OCI-LY7 (cell line): ENCODE measurements around the gene CAMK2N2.

Source experiments
- CTCF ChIP-seq: fragments of 200-600 bp; sonication (generic); conservative IDR thresholded peaks from 2 replicates; pipeline ENCODE4 v1.5.1; 2014; ENCODE audit warnings: mild to moderate bottlenecking, antibody characterized with exemption, low read length, moderate library complexity, mixed read lengths
- EZH2phosphoT487 ChIP-seq: fragments of 200-600 bp; sonication (generic); IDR thresholded peaks from 2 replicates; pipeline ENCODE4 v1.6.1; 2018; ENCODE audit warnings: low read depth, borderline replicate concordance, mild to moderate bottlenecking, mixed run types, antibody characterized with exemption, low read length, moderate library complexity, mixed read lengths

- TF ChIP-seq CTCF: no peak
- no peak for TF ChIP-seq EZH2phosphoT487
Measured at GRCh38 chr3:184241141-184241446, 20.3 kb downstream of the CAMK2N2 start.
